Common myeloid progenitor, CD34-positive (primary cell): ENCODE measurements around the gene KLHDC7B.
A peak's percentile ranks its signal among the peaks of the same experiment; 100 is the strongest.

Experiments used
- CTCF ChIA-PET: fragments of 350-600 bp; sonication (Branson Sonifier 250); formaldehyde crosslinking; loops from one replicate; lab custom pipeline; 2021; ENCODE audit warnings: antibody characterized with exemption; lab: Charles Lee
- POLR2A ChIA-PET: fragments of 350-600 bp; sonication (Branson Sonifier 250); formaldehyde crosslinking; loops from one replicate; lab custom pipeline; 2021; ENCODE audit warnings: antibody characterized with exemption; lab: Charles Lee
- DNase-seq, 3 donors: peaks; one replicate each; pipeline versions ENCODE4 v3.0.0 to v3.0.0-alpha.2; 2013
- H3K27ac ChIP-seq, 2 experiments: 1 replicate in 1 of 2; 2 replicates in 1 of 2; pipeline ENCODE4 v1.7.0; 2013; ENCODE audit warnings: inconsistent platforms in 2 of 2, low read length in 2 of 2, mild to moderate bottlenecking in 2 of 2, low read depth in 1 of 2, moderate library complexity in 1 of 2; ENCODE audit not compliant: severe bottlenecking in 2 of 2, insufficient read depth in 1 of 2, poor library complexity in 1 of 2
- H3K27me3 ChIP-seq, 5 experiments: replicated peaks in 2 of 5; 1 replicate in 3 of 5; 2 replicates in 2 of 5; pipeline versions ENCODE4 v1.6.1 to v1.7.0; 2013; ENCODE audit warnings: low read length in 4 of 5, mild to moderate bottlenecking in 2 of 5, moderate library complexity in 2 of 5, inconsistent platforms in 1 of 5; ENCODE audit not compliant: insufficient read depth in 5 of 5, control insufficient read depth in 4 of 5
- H3K36me3 ChIP-seq, 4 experiments: 1 replicate in 2 of 4; 2 replicates in 2 of 4; pipeline versions ENCODE4 v1.6.1 to v1.7.0; 2013; ENCODE audit warnings: low read length in 3 of 4, control low read depth in 1 of 4, mild to moderate bottlenecking in 1 of 4; ENCODE audit not compliant: control insufficient read depth in 4 of 4, insufficient read depth in 4 of 4
- H3K4me1 ChIP-seq, 4 experiments: 1 replicate in 3 of 4; 2 replicates in 1 of 4; pipeline versions ENCODE4 v1.6.1 to v1.7.1; 2013; ENCODE audit warnings: low read length in 3 of 4, mild to moderate bottlenecking in 3 of 4, control low read depth in 1 of 4, inconsistent platforms in 1 of 4, moderate library complexity in 1 of 4; ENCODE audit not compliant: control insufficient read depth in 4 of 4, insufficient read depth in 4 of 4; ENCODE audit errors: control extremely low read depth in 1 of 4
- H3K4me3 ChIP-seq, 7 experiments: 1 replicate in 4 of 7; 2 replicates in 3 of 7; pipeline versions ENCODE4 v1.5.1 to v1.7.0; 2013; ENCODE audit warnings: mild to moderate bottlenecking in 7 of 7, low read length in 6 of 7, moderate library complexity in 6 of 7, inconsistent platforms in 2 of 7, low read depth in 2 of 7, control low read depth in 1 of 7; ENCODE audit not compliant: insufficient read depth in 4 of 7, control insufficient read depth in 1 of 7; ENCODE audit errors: extremely low read depth in 1 of 7
- H3K9me3 ChIP-seq, 5 experiments: 1 replicate in 4 of 5; 2 replicates in 1 of 5; pipeline versions ENCODE4 v1.6.1 to v1.7.1; 2013; ENCODE audit warnings: low read length in 4 of 5, mild to moderate bottlenecking in 2 of 5, inconsistent platforms in 1 of 5, low read depth in 1 of 5, moderate library complexity in 1 of 5; ENCODE audit not compliant: control insufficient read depth in 4 of 5, insufficient read depth in 2 of 5; ENCODE audit errors: control extremely low read depth in 1 of 5
- WGBS: methylation state at CpG from one replicate; pipeline ENCODE4 v1.1.5; 2013; ENCODE audit not compliant: insufficient coverage; 5-methylcytosine and 5-hydroxymethylcytosine counted together

Gene KLHDC7B

DNA sequence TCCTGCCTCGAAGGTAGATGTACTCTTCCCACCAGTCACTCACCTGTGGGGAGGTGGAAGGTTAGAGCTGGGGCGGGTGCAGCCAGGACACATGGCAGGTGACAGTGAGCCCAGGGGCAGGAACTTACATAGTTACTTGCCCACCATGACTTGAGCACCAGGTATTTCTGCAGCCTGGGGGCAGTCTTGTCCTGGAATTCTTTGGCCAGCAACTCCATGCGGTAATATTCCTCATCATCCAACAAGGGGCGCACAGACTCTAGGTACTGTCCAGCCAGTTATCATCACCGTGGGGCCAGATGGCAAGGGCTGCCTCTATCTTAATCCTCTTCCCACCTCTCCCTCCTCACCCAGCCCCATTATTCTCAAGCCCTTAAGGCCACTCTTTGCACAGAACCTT is 30.4 kb downstream of the KLHDC7B start:
- CTCF ChIA-PET, result interaction anchor here (0.9 to 4.9 kb wide), 10 partner anchors 11 to 122 kb away, joined by 3 to 42 read pairs (median 4); partner anchors contain the start of genes SCO2 and SYCE3
- POLR2A ChIA-PET, result no interaction called here
- H3K36me3 ChIP-seq, result peaks cover 0 to 67% (median 28%) of the 10 kb centered on the region in 4 experiments
- H3K27me3 ChIP-seq, result peaks cover 0 to 3% (median 0%) of the 10 kb centered on the region in 5 experiments
- DNase-seq, result peak; percentile 44 to 51 (median 49)
- no peak overlapping the region for H3K4me3 ChIP-seq
- H3K9me3 ChIP-seq, result no peaks in the 10 kb centered on the region
- H3K4me1 ChIP-seq, result peaks cover 0 to 17% (median 8%) of the 10 kb centered on the region in 4 experiments
- 93% methylated on average over 3 of the region's 5 CpGs for WGBS
- H3K27ac ChIP-seq, result no peak overlapping the region

- POLR2A ChIA-PET, result no interaction called here
- Histone ChIP-seq H3K36me3 (peaks cover 0 to 61% (median 25%) of the 10 kb centered on the region in 4 experiments), H3K9me3 (no peaks in the 10 kb centered on the region), H3K27ac (no peak overlapping the region), H3K4me1 (peaks cover 0 to 26% (median 16%) of the 10 kb centered on the region in 4 experiments), H3K27me3 (peaks cover 0 to 3% (median 0%) of the 10 kb centered on the region in 5 experiments), H3K4me3 (peak overlapping the region in 1 of 7 experiments; percentile 17)
- 84% methylated on average over 17 of the region's 18 CpGs for WGBS
- peak in 1 of 3 donors; percentile 10 for DNase-seq
- CTCF ChIA-PET, result interaction anchor here (1.2 to 4.9 kb wide), 7 partner anchors 12 to 114 kb away, joined by 3 to 42 read pairs (median 3); partner anchors contain the start of genes SCO2 and SYCE3
Observed at GRCh38 chr22:50576806-50577696, 31.4 kb downstream of the KLHDC7B start.

DNA sequence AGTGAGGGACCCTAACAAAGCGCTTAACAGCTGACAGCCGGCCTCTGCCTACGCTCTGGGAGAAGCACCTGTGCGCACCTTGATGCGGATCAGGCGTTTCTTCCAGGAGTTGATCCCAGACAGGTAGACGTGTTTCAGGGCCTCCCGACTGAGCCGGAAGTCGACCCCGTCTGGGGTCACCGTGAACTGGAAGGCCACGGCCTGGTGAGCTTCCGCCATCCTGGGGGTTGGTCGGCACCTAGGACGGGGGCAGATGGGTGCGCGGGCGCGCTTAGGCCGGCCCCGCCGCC is 31.9 kb downstream of the KLHDC7B start:
- Histone ChIP-seq H3K36me3 (peaks cover 0 to 59% (median 22%) of the 10 kb centered on the region in 4 experiments), H3K9me3 (no peaks in the 10 kb centered on the region), H3K4me3 (peak overlapping the region in 2 of 7 experiments; percentile 15 to 17), H3K27me3 (peaks cover 0 to 3% (median 0%) of the 10 kb centered on the region in 5 experiments), H3K4me1 (peaks cover 0 to 27% (median 17%) of the 10 kb centered on the region in 4 experiments), H3K27ac (no peak overlapping the region)
- CTCF ChIA-PET, result interaction anchor here (1.2 to 4.9 kb wide), 6 partner anchors 13 to 52 kb away, joined by 3 to 42 read pairs (median 4); partner anchors contain the start of genes SCO2 and SYCE3
- no peak for DNase-seq
- POLR2A ChIA-PET, result no interaction called here
- WGBS, result 60% methylated on average over 20 of the region's 23 CpGs

GRCh38 chr22:50577987-50578775 is 32.5 kb downstream of the KLHDC7B start, which contains the start of gene CPT1B:
CPT1B (minus strand) TSS chr22:50578427; CDS start chr22:50577915, 512 bp downstream.
- H3K36me3 ChIP-seq, result peaks cover 0 to 54% (median 20%) of the 10 kb centered on the region in 4 experiments
- peaks cover 0 to 3% (median 0%) of the 10 kb centered on the region in 5 experiments for H3K27me3 ChIP-seq
- CTCF ChIA-PET, result interaction anchor here (1.4 to 4.9 kb wide), 3 partner anchors 14 to 53 kb away, joined by 3 to 42 read pairs (median 4); partner anchors contain the start of genes SCO2 and SYCE3
- no peaks in the 10 kb centered on the region for H3K9me3 ChIP-seq
- DNase-seq, result no peak
- POLR2A ChIA-PET, result interaction anchor here (0.6 to 1.0 kb wide), 2 partner anchors 14 to 15 kb away, joined by 3 to 6 read pairs; no protein-coding TSS in a partner anchor
- 57% methylated on average over 40 of the region's 63 CpGs for WGBS
- no peak within 1 kb of the TSS for H3K27ac ChIP-seq
- peaks cover 0 to 29% (median 19%) of the 10 kb centered on the region in 4 experiments for H3K4me1 ChIP-seq
- H3K4me3 ChIP-seq, result peak within 1 kb of the TSS in 2 of 7 experiments; percentile 15 to 17

DNA sequence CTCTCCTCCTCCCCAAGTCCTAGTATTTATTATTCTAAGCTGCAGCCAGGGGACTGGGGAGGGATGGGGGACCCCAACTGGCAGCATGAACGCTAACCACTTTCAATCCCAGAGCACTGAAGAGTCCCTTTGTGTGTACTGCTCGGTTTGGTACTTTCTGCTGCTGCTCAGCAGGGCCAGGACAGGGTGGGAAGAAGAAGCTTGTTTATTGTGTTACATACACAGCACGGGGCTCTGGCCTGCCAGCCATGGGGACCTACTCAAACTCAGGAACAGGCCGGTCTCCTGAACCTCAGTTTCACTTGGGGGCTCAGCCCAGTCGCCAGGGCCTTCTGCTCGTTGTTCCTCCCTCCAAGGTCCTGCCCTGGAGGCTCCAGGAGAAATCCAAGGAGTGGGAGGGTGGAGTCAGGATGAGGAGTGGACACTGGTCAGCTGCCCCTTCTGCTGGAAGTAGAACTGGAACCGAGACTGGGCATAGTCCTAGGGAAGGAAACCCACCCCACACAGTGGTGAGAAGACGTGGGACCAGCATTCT is 33.1 kb downstream of the KLHDC7B start:
- peaks cover 0 to 34% (median 26%) of the 10 kb centered on the region in 4 experiments for H3K4me1 ChIP-seq
- peaks cover 0 to 3% (median 0%) of the 10 kb centered on the region in 5 experiments for H3K27me3 ChIP-seq
- peaks cover 0 to 48% (median 20%) of the 10 kb centered on the region in 4 experiments for H3K36me3 ChIP-seq
- H3K9me3 ChIP-seq, result no peaks in the 10 kb centered on the region
- no peak for DNase-seq
- no peak overlapping the region for H3K27ac ChIP-seq
- POLR2A ChIA-PET, result interaction anchor here (1.0 kb wide), 1 partner anchor 14 kb away, joined by 3 read pairs; no protein-coding TSS in a partner anchor
- CTCF ChIA-PET, result interaction anchor here (4.9 kb wide), 1 partner anchor 14 kb away, joined by 42 read pairs; the partner anchor contains the start of gene SYCE3
- H3K4me3 ChIP-seq, result no peak overlapping the region
- 100% methylated on average over 6 of the region's 8 CpGs for WGBS

DNA sequence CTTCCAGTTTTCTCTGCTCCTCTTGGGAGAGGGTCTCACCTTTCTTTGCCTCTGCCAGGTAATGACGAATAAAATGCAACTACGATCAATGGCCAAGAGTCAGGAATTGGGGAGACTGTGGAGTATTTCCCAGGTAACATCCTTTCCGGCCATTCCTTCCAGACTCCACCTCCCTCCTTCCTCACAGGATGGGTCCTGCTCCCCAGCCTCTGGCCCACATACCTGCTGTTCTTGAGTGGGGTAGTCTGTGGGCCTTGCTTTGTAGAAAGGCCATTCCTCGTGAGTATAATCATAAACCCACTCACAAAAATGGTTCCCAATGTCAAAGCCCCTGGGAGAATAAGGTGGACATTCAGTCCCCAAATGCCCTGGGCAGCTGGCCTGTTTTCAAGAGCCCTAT is 34.1 kb downstream of the KLHDC7B start:
- Histone ChIP-seq H3K4me3 (no peak overlapping the region), H3K27ac (no peak overlapping the region), H3K27me3 (peaks cover 0 to 3% (median 0%) of the 10 kb centered on the region in 5 experiments), H3K36me3 (peaks cover 0 to 44% (median 17%) of the 10 kb centered on the region in 4 experiments), H3K4me1 (peaks cover 0 to 34% (median 26%) of the 10 kb centered on the region in 4 experiments), H3K9me3 (no peaks in the 10 kb centered on the region)
- ChIA-PET CTCF (no interaction called here), POLR2A (no interaction called here)
- 100% methylated on average over 1 of the region's 4 CpGs for WGBS
- DNase-seq, result no peak
